CD8-positive, alpha-beta memory T cell (primary cell): Measurements from ENCODE around the gene PRKCZ. TPM values are rescaled to one million over a fixed set of nuclear protein-coding genes. Genes with fewer than 3 reads are reported as not detected.

Experiments
- CTCF ChIA-PET: fragments of 350-600 bp; sonication (Branson Sonifier 250); formaldehyde crosslinking; loops from one replicate; lab custom pipeline; 2021; ENCODE audit warnings: antibody characterized with exemption; lab: Charles Lee
- POLR2A ChIA-PET: fragments of 350-600 bp; sonication (Branson Sonifier 250); formaldehyde crosslinking; loops from one replicate; lab custom pipeline; 2021; ENCODE audit warnings: antibody characterized with exemption; lab: Charles Lee
- DNase-seq, 5 donors: peaks; one replicate each; pipeline versions ENCODE4 v3.0.0 to v3.0.0-alpha.2; 2020 to 2022; ENCODE audit warnings: mixed read lengths in 1 of 5
- H3K27ac ChIP-seq: one replicate; pipeline ENCODE4 v1.7.0; 2013; ENCODE audit warnings: low read depth, mild to moderate bottlenecking, low read length, moderate library complexity
- H3K27me3 ChIP-seq: 2 replicates; pipeline ENCODE4 v1.7.0; 2013; ENCODE audit warnings: low read length, mild to moderate bottlenecking; ENCODE audit not compliant: insufficient read depth, poor library complexity, severe bottlenecking
- H3K36me3 ChIP-seq: 2 replicates; pipeline ENCODE4 v1.7.0; 2013; ENCODE audit warnings: mild to moderate bottlenecking, low read length, moderate library complexity; ENCODE audit not compliant: insufficient read depth
- H3K4me1 ChIP-seq: 2 replicates; pipeline ENCODE4 v1.7.0; 2013; ENCODE audit warnings: mild to moderate bottlenecking, low read length, moderate library complexity; ENCODE audit not compliant: insufficient read depth
- H3K4me3 ChIP-seq: 2 replicates; pipeline ENCODE4 v1.7.0; 2013; ENCODE audit warnings: mild to moderate bottlenecking, low read length
- H3K9me3 ChIP-seq: 2 replicates; pipeline ENCODE4 v1.7.0; 2013; ENCODE audit warnings: mild to moderate bottlenecking, low read length
- H3K27ac Mint-ChIP-seq, 8 donors: one replicate each; pipeline ENCODE4 v1.8.0; 2020 to 2021; ENCODE audit warnings: mixed read lengths in 8 of 8, mild to moderate bottlenecking in 6 of 8, inconsistent platforms in 3 of 8, moderate library complexity in 3 of 8
- H3K27me3 Mint-ChIP-seq, 2 donors: one replicate each; pipeline ENCODE4 v1.8.0; 2020 to 2021; ENCODE audit warnings: mixed read lengths in 2 of 2, mild to moderate bottlenecking in 1 of 2, moderate library complexity in 1 of 2
- H3K36me3 Mint-ChIP-seq, 3 donors: one replicate each; pipeline ENCODE4 v1.8.0; 2020 to 2021; ENCODE audit warnings: mixed read lengths in 3 of 3, inconsistent platforms in 1 of 3, mild to moderate bottlenecking in 1 of 3
- H3K4me1 Mint-ChIP-seq, 3 donors: one replicate each; pipeline ENCODE4 v1.8.0; 2020 to 2021; ENCODE audit warnings: mixed read lengths in 3 of 3, inconsistent platforms in 1 of 3, mild to moderate bottlenecking in 1 of 3
- H3K4me3 Mint-ChIP-seq, 7 donors: one replicate each; pipeline ENCODE4 v1.8.0; 2020 to 2021; ENCODE audit warnings: mixed read lengths in 7 of 7, mild to moderate bottlenecking in 6 of 7, moderate library complexity in 4 of 7, inconsistent platforms in 2 of 7
- H3K9me3 Mint-ChIP-seq, 5 donors: one replicate each; pipeline ENCODE4 v1.8.0; 2020 to 2022; ENCODE audit warnings: mixed read lengths in 5 of 5, mild to moderate bottlenecking in 3 of 5, moderate library complexity in 2 of 5, inconsistent platforms in 1 of 5
- polyA plus RNA-seq: library from polyadenylated mRNA; unstranded; fragments of 300-500 nt; fragmentation: Illumina TruSeq; gene quantifications from one replicate; pipeline ENCODE4 v1.2.3, GENCODE V29; 2021
- total RNA-seq, 2 experiments: library from RNA; stranded (reverse); gene quantifications; one replicate each; pipeline ENCODE4 v1.2.3, GENCODE V29; 2021

Gene PRKCZ
- total and polyA plus RNA-seq, 3 experiments from 2014 or later, result 13.8 to 17.4 (median 15.4) TPM

- no peak overlapping the region for H3K4me3 ChIP-seq
- no peaks in the 10 kb centered on the region for H3K27me3 ChIP-seq
- Mint-ChIP-seq H3K36me3 (peaks cover 0 to 34% (median 4%) of the 10 kb centered on the region in 3 donors), H3K27ac (peak overlapping the region in 2 of 8 donors; percentile 33 to 54), H3K4me3 (no peak overlapping the region), H3K9me3 (no peaks in the 10 kb centered on the region), H3K4me1 (peaks cover 0 to 7% (median 2%) of the 10 kb centered on the region in 3 donors), H3K27me3 (no peaks in the 10 kb centered on the region)
- CTCF ChIA-PET, result interaction anchor here (1.6 to 2.1 kb wide), 2 partner anchors 10 kb away, joined by 5 read pairs; partner anchors contain the start of gene FAAP20
- H3K4me1 ChIP-seq, result peaks cover 2% of the 10 kb centered on the region
- POLR2A ChIA-PET, result no interaction called here
- no peaks in the 10 kb centered on the region for H3K36me3 ChIP-seq
- H3K9me3 ChIP-seq, result no peaks in the 10 kb centered on the region
- no peak overlapping the region for H3K27ac ChIP-seq
- DNase-seq, result no peak
These were observed 134.7 kb downstream of the PRKCZ start for GRCh38 chr1:2184934-2185333.

DNA sequence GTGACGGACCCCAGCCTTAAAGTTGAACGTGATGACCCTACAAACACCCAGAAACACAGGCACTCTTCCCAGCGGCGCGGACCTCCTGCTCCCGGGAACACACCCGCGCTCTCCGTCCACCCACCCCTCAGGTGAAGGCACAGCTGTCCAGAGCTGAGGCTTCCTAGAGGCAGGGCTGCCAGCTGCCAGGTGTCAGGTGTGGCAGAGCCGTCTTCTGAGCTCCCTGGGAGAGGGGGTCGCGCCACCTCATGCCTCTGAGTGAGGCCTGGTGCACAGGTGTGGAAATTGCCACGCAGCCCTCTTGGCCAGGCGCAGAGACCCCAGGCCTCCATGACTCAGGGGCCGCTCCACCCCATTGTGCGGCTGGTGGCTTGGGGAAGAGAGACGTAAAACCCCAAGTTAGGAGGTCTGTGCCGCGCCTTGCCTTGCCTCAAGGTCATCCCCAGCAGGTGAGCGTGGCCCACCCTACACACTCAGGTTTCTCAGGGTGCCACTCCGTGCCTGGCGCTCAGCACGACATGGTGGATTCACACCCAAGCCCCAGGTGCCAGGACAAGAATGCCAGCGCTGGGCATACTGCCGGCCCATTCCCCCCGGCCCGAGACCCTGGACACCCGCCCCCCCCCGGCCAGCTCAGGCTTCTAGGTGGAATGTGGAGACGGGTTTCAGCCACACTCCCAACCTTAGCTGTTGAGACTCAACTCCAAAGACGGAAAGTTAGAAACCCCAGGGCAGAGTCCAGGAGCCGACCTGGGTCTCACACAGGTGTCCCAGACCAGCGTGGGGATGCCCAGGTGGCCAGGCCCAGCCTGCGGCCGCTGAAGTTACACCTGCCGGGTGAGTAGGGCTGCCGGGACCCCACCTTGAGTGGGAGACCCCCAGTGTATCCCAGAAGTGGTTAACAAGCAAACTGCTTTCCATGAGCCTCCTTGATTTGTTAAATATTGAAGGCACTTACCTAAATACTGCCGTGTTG is 136.0 kb downstream of the PRKCZ start:
- no peaks in the 10 kb centered on the region for H3K36me3 ChIP-seq
- H3K27me3 ChIP-seq, result no peaks in the 10 kb centered on the region
- Mint-ChIP-seq H3K36me3 (peaks cover 0 to 28% (median 4%) of the 10 kb centered on the region in 3 donors), H3K9me3 (no peaks in the 10 kb centered on the region), H3K27ac (peak overlapping the region in 2 of 8 donors; percentile 42 to 86), H3K4me3 (no peak overlapping the region), H3K4me1 (peaks cover 0 to 15% (median 7%) of the 10 kb centered on the region in 3 donors), H3K27me3 (no peaks in the 10 kb centered on the region)
- POLR2A ChIA-PET, result no interaction called here
- no peak overlapping the region for H3K27ac ChIP-seq
- CTCF ChIA-PET, result interaction anchor here (1.6 to 2.1 kb wide), 2 partner anchors 9 to 11 kb away, joined by 5 read pairs; partner anchors contain the start of gene FAAP20
- H3K4me1 ChIP-seq, result peaks cover 7% of the 10 kb centered on the region
- H3K4me3 ChIP-seq, result no peak overlapping the region
- H3K9me3 ChIP-seq, result no peaks in the 10 kb centered on the region
- no peak for DNase-seq

GRCh38 chr1:2186901-2187300 is 136.7 kb downstream of the PRKCZ start:
- Histone ChIP-seq H3K4me3 (no peak overlapping the region), H3K27me3 (no peaks in the 10 kb centered on the region), H3K9me3 (no peaks in the 10 kb centered on the region), H3K36me3 (no peaks in the 10 kb centered on the region), H3K4me1 (peaks cover 7% of the 10 kb centered on the region), H3K27ac (no peak overlapping the region)
- H3K36me3 Mint-ChIP-seq, result peaks cover 0 to 29% (median 5%) of the 10 kb centered on the region in 3 donors
- H3K4me1 Mint-ChIP-seq, result peaks cover 4 to 19% (median 9%) of the 10 kb centered on the region in 3 donors
- no peaks in the 10 kb centered on the region for H3K9me3 Mint-ChIP-seq
- H3K27ac Mint-ChIP-seq, result peak overlapping the region in 2 of 8 donors; percentile 80 to 95
- no peak overlapping the region for H3K4me3 Mint-ChIP-seq
- DNase-seq, result no peak
- POLR2A ChIA-PET, result no interaction called here
- CTCF ChIA-PET, result no interaction called here
- H3K27me3 Mint-ChIP-seq, result no peaks in the 10 kb centered on the region

- ChIA-PET POLR2A (no interaction called here), CTCF (interaction anchor here (1.1 kb wide), 1 partner anchor 13 kb away, joined by 3 read pairs; no protein-coding TSS in a partner anchor)
- Mint-ChIP-seq H3K4me1 (peaks cover 4 to 19% (median 9%) of the 10 kb centered on the region in 3 donors), H3K27me3 (no peaks in the 10 kb centered on the region), H3K27ac (peak overlapping the region in 5 of 8 donors; percentile 6 to 95 (median 43)), H3K4me3 (no peak overlapping the region), H3K9me3 (no peaks in the 10 kb centered on the region), H3K36me3 (peaks cover 0 to 29% (median 5%) of the 10 kb centered on the region in 3 donors)
- no peaks in the 10 kb centered on the region for H3K27me3 ChIP-seq
- DNase-seq, result no peak
- H3K4me3 ChIP-seq, result no peak overlapping the region
- peaks cover 7% of the 10 kb centered on the region for H3K4me1 ChIP-seq
- H3K9me3 ChIP-seq, result no peaks in the 10 kb centered on the region
- no peak overlapping the region for H3K27ac ChIP-seq
- no peaks in the 10 kb centered on the region for H3K36me3 ChIP-seq
These were observed 137.4 kb downstream of the PRKCZ start for GRCh38 chr1:2187619-2188018.

- POLR2A ChIA-PET, result no interaction called here
- peaks cover 4 to 22% (median 9%) of the 10 kb centered on the region in 3 donors for H3K4me1 Mint-ChIP-seq
- H3K4me3 Mint-ChIP-seq, result peak overlapping the region in 1 of 7 donors; percentile 27
- no peaks in the 10 kb centered on the region for H3K27me3 Mint-ChIP-seq
- Histone ChIP-seq H3K4me1 (peaks cover 7% of the 10 kb centered on the region), H3K9me3 (no peaks in the 10 kb centered on the region), H3K27ac (no peak overlapping the region), H3K36me3 (no peaks in the 10 kb centered on the region), H3K4me3 (no peak overlapping the region), H3K27me3 (no peaks in the 10 kb centered on the region)
- CTCF ChIA-PET, result interaction anchor here (1.1 to 3.0 kb wide), 2 partner anchors 14 to 193 kb away, joined by 3 to 14 read pairs; no protein-coding TSS in a partner anchor
- H3K9me3 Mint-ChIP-seq, result no peaks in the 10 kb centered on the region
- peak overlapping the region in 5 of 8 donors; percentile 66 to 95 (median 82) for H3K27ac Mint-ChIP-seq
- DNase-seq, result no peak
- peaks cover 0 to 25% (median 5%) of the 10 kb centered on the region in 3 donors for H3K36me3 Mint-ChIP-seq
These were observed 138.1 kb downstream of the PRKCZ start for GRCh38 chr1:2188336-2188735.

DNA sequence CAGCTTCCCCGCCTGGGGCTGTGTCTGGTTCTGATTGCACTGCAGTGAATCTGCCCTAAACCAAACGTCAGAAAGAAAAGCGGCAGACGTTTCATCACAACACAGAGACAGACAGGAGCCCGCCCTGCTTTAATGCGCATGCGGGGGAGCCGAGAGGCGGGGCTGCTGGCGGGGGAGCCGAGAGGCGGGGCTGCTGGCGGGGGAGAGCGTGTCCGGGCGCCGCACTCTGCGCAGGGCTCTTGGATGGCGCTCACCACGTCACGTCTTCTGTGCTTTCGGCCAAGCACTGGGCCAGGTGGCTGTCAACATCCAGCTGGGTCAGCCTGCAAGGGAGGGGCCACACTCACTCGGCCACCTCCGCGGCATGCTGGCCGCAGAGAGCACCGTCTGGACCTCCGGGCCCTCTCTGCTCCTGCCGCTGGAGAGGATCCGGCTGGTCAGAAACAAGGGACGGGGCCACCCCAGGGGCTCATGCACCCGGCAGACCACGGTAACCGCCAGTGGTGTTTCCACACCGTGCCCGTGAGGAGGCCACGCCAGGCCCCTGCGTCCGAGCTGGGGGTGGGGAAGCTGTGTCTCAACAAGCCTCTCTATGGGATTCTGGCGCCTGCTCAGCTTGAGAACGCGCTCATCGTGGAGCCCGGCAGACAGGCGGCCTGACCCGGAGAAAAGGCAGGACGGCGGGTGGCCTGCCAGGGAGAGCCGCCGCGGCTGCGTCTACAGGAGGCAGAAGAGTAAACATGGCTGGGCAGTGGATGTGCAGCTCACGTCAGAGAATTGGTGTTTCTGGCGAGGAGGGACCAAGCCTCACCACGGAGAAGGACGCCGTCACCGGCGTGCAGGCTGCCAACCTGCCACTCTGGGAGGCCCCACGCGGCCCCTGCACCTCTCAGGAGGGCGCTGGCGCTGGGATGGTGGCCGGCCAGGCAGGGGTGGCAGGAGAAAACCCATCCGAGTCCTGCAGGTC is 139.5 kb downstream of the PRKCZ start:
- CTCF ChIA-PET, result interaction anchor here (0.7 to 3.0 kb wide), 2 partner anchors 15 to 192 kb away, joined by 3 to 14 read pairs; no protein-coding TSS in a partner anchor
- POLR2A ChIA-PET, result interaction anchor here (0.6 to 1.4 kb wide), 5 partner anchors 9 to 1120 kb away, joined by 3 to 7 read pairs (median 3); partner anchors contain the start of gene RER1
- peak overlapping the region; percentile 73 for H3K4me3 ChIP-seq

DNA sequence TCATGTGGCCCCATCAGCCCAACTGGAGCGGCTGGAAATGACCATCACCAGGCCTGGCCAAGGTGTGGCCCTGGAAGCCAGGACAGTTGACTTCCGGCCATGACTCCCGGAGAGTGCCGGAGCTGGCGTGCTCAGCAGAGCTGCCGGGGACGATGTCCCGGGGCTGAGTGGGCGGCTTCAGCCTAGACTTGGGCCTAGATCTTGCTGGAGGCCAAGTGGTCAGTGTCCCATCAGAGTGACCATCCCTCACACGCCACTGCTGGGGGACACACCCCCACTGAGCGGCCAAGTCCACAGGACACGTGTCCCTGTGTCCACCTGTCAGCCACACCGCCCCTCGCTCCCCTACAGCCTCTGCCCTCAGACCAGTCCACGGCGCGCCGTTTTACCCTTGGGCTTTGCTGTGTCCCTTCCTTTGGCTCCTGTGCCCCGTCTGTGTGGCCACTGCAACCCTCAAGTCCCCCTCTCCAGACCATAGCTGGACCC is 140.3 kb downstream of the PRKCZ start:
- CTCF ChIA-PET, result interaction anchor here (2.4 to 3.0 kb wide), 2 partner anchors 191 to 357 kb away, joined by 5 to 14 read pairs; no protein-coding TSS in a partner anchor
- DNase-seq, result no peak
- POLR2A ChIA-PET, result interaction anchor here (0.6 to 1.4 kb wide), 2 partner anchors 9 to 336 kb away, joined by 5 to 7 read pairs; partner anchors contain the start of gene PANK4
- peaks cover 4 to 25% (median 9%) of the 10 kb centered on the region in 3 donors for H3K4me1 Mint-ChIP-seq
- H3K36me3 Mint-ChIP-seq, result peaks cover 0 to 10% (median 1%) of the 10 kb centered on the region in 3 donors
- H3K27ac Mint-ChIP-seq, result peak overlapping the region in 5 of 8 donors; percentile 50 to 90 (median 77)
- Histone ChIP-seq H3K4me3 (no peak overlapping the region), H3K36me3 (no peaks in the 10 kb centered on the region), H3K9me3 (no peaks in the 10 kb centered on the region), H3K27me3 (no peaks in the 10 kb centered on the region), H3K27ac (no peak overlapping the region), H3K4me1 (peaks cover 16% of the 10 kb centered on the region)
- H3K27me3 Mint-ChIP-seq, result no peaks in the 10 kb centered on the region
- peak overlapping the region in 5 of 7 donors; percentile 20 to 90 (median 38) for H3K4me3 Mint-ChIP-seq
- no peaks in the 10 kb centered on the region for H3K9me3 Mint-ChIP-seq

More for the DNA sequence above, 139.5 kb downstream of the PRKCZ start:
- Mint-ChIP-seq H3K9me3 (no peaks in the 10 kb centered on the region), H3K4me1 (peaks cover 4 to 25% (median 9%) of the 10 kb centered on the region in 3 donors), H3K27me3 (no peaks in the 10 kb centered on the region), H3K27ac (peak overlapping the region; percentile 87 to 98 (median 96)), H3K36me3 (peaks cover 0 to 16% (median 3%) of the 10 kb centered on the region in 3 donors), H3K4me3 (peak overlapping the region; percentile 57 to 87 (median 81))
- H3K27me3 ChIP-seq, result no peaks in the 10 kb centered on the region
- H3K36me3 ChIP-seq, result no peaks in the 10 kb centered on the region
- H3K27ac ChIP-seq, result peak overlapping the region; percentile 66
- DNase-seq, result peak; percentile 90 to 93 (median 91)
- H3K4me1 ChIP-seq, result peaks cover 11% of the 10 kb centered on the region
- H3K9me3 ChIP-seq, result no peaks in the 10 kb centered on the region
